Naive thymus-derived CD8-positive, alpha-beta T cell (primary cell): ENCODE measurements around the gene MGMT. TPM values are rescaled to one million over a fixed set of nuclear protein-coding genes. Genes with fewer than 3 reads are reported as not detected.

Source experiments
- ATAC-seq, 2 donors: fragments of 150-1000 bp; cut with Tn5 transposase in 1 of 2; sonication (Bioruptor Pico), chemical (Tn5 transposase) in 1 of 2; 1 replicate in 1 of 2; 2 replicates in 1 of 2; pipeline ENCODE4 v1.10.0; 2021; ENCODE audit warnings: mild to moderate bottlenecking in 2 of 2, moderate library complexity in 2 of 2
- POLR2A ChIA-PET: fragments of 350-600 bp; sonication (Branson Sonifier 250); formaldehyde crosslinking; loops from one replicate; lab custom pipeline; 2021; ENCODE audit warnings: antibody characterized with exemption; lab: Charles Lee
- DNase-seq, 10 donors: peaks; one replicate each; pipeline versions ENCODE4 v3.0.0 to v3.0.0-alpha.2; 2020 to 2022
- H3K27ac Mint-ChIP-seq, 10 donors: one replicate each; pipeline ENCODE4 v1.8.0; 2020 to 2022; ENCODE audit warnings: mild to moderate bottlenecking in 10 of 10, mixed read lengths in 10 of 10, moderate library complexity in 4 of 10, inconsistent platforms in 1 of 10
- H3K27me3 Mint-ChIP-seq, 5 donors: one replicate each; pipeline ENCODE4 v1.8.0; 2021 to 2022; ENCODE audit warnings: mixed read lengths in 5 of 5
- H3K36me3 Mint-ChIP-seq, 3 donors: one replicate each; pipeline ENCODE4 v1.8.0; 2020 to 2022; ENCODE audit warnings: mixed read lengths in 3 of 3, mild to moderate bottlenecking in 2 of 3, inconsistent platforms in 1 of 3
- H3K4me1 Mint-ChIP-seq, 4 donors: one replicate each; pipeline ENCODE4 v1.8.0; 2021 to 2022; ENCODE audit warnings: mixed read lengths in 4 of 4
- H3K4me3 Mint-ChIP-seq, 10 donors: one replicate each; pipeline ENCODE4 v1.8.0; 2020 to 2022; ENCODE audit warnings: mild to moderate bottlenecking in 10 of 10, mixed read lengths in 10 of 10, moderate library complexity in 6 of 10, inconsistent platforms in 1 of 10
- H3K9me3 Mint-ChIP-seq, 9 donors: one replicate each; pipeline ENCODE4 v1.8.0; 2020 to 2022; ENCODE audit warnings: mixed read lengths in 9 of 9, mild to moderate bottlenecking in 3 of 9, inconsistent platforms in 1 of 9, moderate library complexity in 1 of 9
- polyA plus RNA-seq, 3 donors: library from polyadenylated mRNA; unstranded; fragments of 300-500 nt; fragmentation: Illumina TruSeq; gene quantifications; one replicate each; pipeline ENCODE4 v1.2.3, GENCODE V29; 2021
- total RNA-seq, 8 experiments: library from RNA in 2 of 8; stranded (reverse) in 2 of 8; gene quantifications; one replicate each; pipeline ENCODE4 v1.2.3 and lab custom pipeline; 2021 to 2026

Gene MGMT
- total and polyA plus RNA-seq, 5 experiments from 2014 or later = 18.9 to 41.7 (median 32.2) TPM

DNA sequence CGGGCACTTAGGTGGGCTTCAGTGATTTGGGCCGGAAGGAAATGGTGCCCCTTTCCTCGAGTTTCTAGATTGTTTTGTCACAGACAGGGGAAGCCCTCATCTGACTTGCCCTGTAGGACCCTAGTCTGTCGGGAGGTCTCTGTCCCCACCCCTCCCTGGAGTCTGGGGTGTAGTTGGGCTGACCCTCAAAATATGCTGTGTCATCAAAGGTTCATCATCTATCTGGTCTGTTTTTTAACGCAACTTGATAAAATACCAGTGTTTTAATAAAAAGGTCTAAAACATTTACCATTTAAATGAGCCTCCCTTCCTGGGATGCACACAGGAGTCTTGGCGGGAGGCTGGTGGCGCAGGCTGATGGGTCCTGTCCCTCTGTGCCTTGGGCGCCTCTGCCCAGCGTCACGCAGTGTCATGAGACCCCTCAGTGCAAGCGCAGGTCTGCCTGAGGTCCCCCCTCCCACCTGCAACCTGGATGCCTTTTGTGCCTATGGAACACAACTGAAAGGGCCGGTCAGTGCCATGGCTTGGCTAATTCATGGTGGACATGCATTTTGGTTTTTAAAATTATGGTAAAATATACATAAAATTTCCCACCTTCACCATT, 146.4 kb downstream of the MGMT start:
- no peak for ATAC-seq
- no peak overlapping the region for H3K27ac Mint-ChIP-seq
- H3K27me3 Mint-ChIP-seq = no peaks in the 10 kb centered on the region
- peaks cover 0 to 10% (median 5%) of the 10 kb centered on the region in 4 donors for H3K4me1 Mint-ChIP-seq
- DNase-seq = no peak
- POLR2A ChIA-PET = no interaction called here
- H3K36me3 Mint-ChIP-seq = peaks cover 42 to 62% (median 46%) of the 10 kb centered on the region in 3 donors
- H3K4me3 Mint-ChIP-seq = no peak overlapping the region
- peaks cover 0 to 83% (median 26%) of the 10 kb centered on the region in 9 donors for H3K9me3 Mint-ChIP-seq

DNA sequence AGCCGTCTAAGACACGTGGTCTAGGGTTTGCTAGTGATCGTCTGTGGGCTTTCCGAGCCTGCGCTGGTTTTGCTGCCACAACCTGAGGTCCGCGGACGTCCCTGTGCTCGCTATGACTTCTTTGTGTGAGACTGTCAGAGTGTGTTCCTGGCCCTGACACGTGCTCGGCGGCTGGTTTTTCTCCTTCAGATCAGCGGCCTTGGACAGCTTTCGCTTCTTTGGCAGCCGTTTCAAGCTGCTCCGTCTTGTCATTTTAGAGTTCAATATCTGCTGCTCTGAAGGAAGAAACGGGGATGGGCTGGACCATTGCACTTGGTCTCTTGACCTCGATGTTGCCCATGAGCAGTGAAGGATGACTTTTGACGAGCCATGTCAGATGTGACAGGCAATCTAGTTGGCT, 147.3 kb downstream of the MGMT start:
- POLR2A ChIA-PET = no interaction called here
- no peak for ATAC-seq
- no peaks in the 10 kb centered on the region for H3K27me3 Mint-ChIP-seq
- peaks cover 0 to 85% (median 30%) of the 10 kb centered on the region in 9 donors for H3K9me3 Mint-ChIP-seq
- no peak for DNase-seq
- no peak overlapping the region for H3K27ac Mint-ChIP-seq
- peaks cover 38 to 64% (median 42%) of the 10 kb centered on the region in 3 donors for H3K36me3 Mint-ChIP-seq
- H3K4me3 Mint-ChIP-seq = no peak overlapping the region
- H3K4me1 Mint-ChIP-seq = peaks cover 0 to 10% (median 5%) of the 10 kb centered on the region in 4 donors

DNA sequence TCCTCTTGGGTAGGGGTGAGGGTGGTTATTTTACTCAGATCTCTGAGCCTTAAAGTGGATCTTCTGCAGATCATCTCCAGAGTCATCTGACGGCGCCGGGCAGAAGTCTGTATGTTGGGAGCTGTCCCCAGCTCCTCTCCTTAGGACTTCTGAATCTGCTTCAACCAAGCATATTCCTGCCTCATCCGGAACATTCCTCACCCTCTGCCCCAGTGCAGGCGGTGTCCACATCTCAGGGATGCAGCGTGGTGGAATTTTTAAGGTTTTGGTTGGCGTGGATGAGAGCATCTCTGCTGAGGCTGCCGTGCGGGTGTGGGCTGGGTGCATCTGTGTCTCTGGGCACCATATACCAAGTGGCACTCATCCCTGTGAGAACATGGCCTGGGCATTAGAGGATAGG, 148.3 kb downstream of the MGMT start:
- DNase-seq (no peak), ATAC-seq (no peak)
- Mint-ChIP-seq H3K4me3 (peak overlapping the region in 1 of 10 donors; percentile 33), H3K9me3 (peaks cover 1 to 89% (median 30%) of the 10 kb centered on the region in 9 donors), H3K36me3 (peaks cover 34 to 57% (median 46%) of the 10 kb centered on the region in 3 donors), H3K4me1 (peaks cover 0 to 10% (median 6%) of the 10 kb centered on the region in 4 donors), H3K27ac (peak overlapping the region in 1 of 10 donors; percentile 63), H3K27me3 (no peaks in the 10 kb centered on the region)
- POLR2A ChIA-PET = no interaction called here

DNA sequence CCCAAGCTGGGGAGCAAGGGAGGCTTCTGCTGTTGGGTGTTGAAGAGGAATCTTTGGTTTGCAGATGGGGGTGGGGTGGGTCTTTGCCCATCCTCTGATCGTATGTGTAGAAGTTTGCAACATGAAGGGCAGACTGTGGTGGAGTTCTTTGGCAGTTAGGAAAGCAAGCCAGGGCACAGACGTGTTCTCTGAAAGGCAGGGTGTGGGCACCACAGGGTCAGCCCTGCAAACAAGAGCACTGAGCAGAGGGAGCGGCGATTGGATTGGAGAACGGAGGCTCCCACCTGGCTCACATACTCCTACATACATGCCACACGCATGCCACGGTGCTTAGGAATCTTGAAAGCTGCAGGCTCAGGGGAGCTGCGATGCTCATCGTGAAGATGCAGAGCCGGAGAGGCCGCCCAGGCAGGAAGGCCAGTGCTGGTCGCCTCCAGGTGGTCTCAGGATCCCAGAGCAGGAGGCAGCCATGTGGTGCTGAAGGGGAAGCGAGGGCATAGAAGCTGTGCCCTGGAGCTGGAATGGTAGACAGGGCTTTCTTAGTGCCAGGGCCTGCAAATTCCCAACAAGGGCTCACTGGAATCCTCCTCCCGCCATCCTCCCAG, 149.0 kb downstream of the MGMT start:
- no peaks in the 10 kb centered on the region for H3K27me3 Mint-ChIP-seq
- peaks cover 1 to 89% (median 37%) of the 10 kb centered on the region in 9 donors for H3K9me3 Mint-ChIP-seq
- peak overlapping the region in 1 of 10 donors; percentile 33 for H3K4me3 Mint-ChIP-seq
- no peak for DNase-seq
- peaks cover 0 to 10% (median 7%) of the 10 kb centered on the region in 4 donors for H3K4me1 Mint-ChIP-seq
- no peak for ATAC-seq
- H3K27ac Mint-ChIP-seq = peak overlapping the region in 1 of 10 donors; percentile 75
- POLR2A ChIA-PET = no interaction called here
- H3K36me3 Mint-ChIP-seq = peaks cover 29 to 56% (median 47%) of the 10 kb centered on the region in 3 donors

DNA sequence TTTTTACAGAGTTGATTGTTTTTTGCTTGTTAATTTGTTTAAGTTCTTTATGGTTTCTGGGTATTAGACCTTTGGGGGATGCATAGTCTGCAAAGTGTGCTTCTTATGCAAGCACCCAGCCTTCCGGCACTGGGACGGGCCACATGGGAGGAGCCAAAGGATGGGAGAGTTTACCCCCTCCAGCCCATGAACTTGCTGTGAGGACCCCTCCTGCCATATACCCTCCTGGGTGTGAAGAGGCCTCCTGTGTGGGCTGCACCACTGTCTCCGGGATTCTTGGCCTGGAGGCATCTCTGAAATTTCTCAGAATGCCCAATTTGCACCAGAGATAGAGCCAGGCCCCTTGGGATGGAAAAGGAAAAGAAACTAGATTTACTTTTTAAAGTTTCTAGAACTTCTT, 150.7 kb downstream of the MGMT start:
- peaks cover 38 to 59% (median 42%) of the 10 kb centered on the region in 3 donors for H3K36me3 Mint-ChIP-seq
- H3K4me1 Mint-ChIP-seq = peaks cover 0 to 16% (median 14%) of the 10 kb centered on the region in 4 donors
- POLR2A ChIA-PET = no interaction called here
- no peak overlapping the region for H3K4me3 Mint-ChIP-seq
- H3K27me3 Mint-ChIP-seq = no peaks in the 10 kb centered on the region
- H3K27ac Mint-ChIP-seq = no peak overlapping the region
- H3K9me3 Mint-ChIP-seq = peaks cover 1 to 92% (median 37%) of the 10 kb centered on the region in 9 donors
- ATAC-seq (no peak), DNase-seq (no peak)

DNA sequence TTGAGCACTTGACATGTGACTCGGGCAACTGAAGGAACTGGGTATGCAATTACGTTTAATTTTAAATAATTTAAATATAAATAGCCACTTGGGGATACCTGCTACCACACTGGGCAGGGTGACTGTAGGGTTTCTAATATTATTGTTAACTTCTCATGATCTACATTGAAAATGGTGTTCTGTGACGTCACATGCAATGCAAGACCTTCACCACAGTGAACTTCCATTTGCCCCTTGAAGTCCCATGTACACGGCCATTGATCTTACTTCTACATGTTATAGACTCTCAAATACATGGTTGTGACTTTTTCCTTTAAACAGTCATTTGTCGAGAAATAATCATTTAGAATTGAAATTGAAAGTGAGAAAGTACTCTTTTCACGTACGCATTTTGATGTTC, 154.0 kb downstream of the MGMT start:
- POLR2A ChIA-PET = no interaction called here
- DNase-seq (no peak), ATAC-seq (no peak)
- Mint-ChIP-seq H3K4me1 (peaks cover 2 to 14% (median 9%) of the 10 kb centered on the region in 4 donors), H3K36me3 (peaks cover 26 to 54% (median 45%) of the 10 kb centered on the region in 3 donors), H3K9me3 (peaks cover 3 to 80% (median 37%) of the 10 kb centered on the region in 9 donors), H3K27ac (no peak overlapping the region), H3K27me3 (no peaks in the 10 kb centered on the region), H3K4me3 (no peak overlapping the region)

DNA sequence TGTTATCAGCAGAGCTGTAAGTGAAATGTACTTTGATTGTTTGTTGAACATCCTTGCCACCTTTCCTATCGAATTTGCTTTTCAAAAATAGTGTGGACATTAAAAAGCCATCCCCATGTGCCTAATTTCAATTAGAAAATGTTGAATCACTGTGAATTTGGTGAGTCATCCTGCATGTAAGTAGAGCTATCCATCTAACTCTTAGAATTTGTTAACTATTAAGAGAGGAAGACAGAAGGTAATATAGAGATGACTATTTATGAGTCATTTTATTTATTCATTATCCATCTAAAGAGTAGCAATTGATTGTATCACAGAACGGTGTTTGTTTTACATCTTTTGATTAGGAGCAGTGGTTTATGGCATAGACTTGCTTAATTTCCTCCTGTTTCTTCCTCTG, 154.7 kb downstream of the MGMT start:
- Mint-ChIP-seq H3K36me3 (peaks cover 24 to 56% (median 48%) of the 10 kb centered on the region in 3 donors), H3K27me3 (no peaks in the 10 kb centered on the region), H3K27ac (no peak overlapping the region), H3K4me1 (peaks cover 2 to 13% (median 9%) of the 10 kb centered on the region in 4 donors), H3K4me3 (no peak overlapping the region), H3K9me3 (peaks cover 3 to 81% (median 37%) of the 10 kb centered on the region in 9 donors)
- POLR2A ChIA-PET = no interaction called here
- ATAC-seq = no peak
- DNase-seq = no peak

DNA sequence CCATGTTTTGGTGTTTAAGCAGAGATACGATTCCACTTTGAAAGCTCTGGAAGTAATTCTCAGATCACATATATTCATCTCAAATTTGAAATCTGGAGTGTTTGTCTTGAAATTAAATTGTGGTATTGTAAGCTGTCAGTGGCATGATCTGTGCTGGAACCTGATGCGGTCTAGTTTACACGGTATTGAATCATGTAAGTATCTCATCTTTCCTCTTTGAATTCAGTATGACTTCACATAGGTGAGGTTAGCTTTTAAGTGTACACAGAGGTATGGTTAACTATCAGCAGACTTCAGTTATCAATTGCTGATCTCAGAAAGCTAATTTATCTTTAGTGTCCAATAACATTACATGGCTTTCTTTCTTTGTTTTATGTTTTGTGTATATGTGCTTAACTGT, 155.2 kb downstream of the MGMT start:
- Mint-ChIP-seq H3K27me3 (no peaks in the 10 kb centered on the region), H3K4me3 (no peak overlapping the region), H3K36me3 (peaks cover 25 to 54% (median 46%) of the 10 kb centered on the region in 3 donors), H3K27ac (no peak overlapping the region), H3K4me1 (peaks cover 6 to 18% (median 10%) of the 10 kb centered on the region in 4 donors), H3K9me3 (peaks cover 3 to 81% (median 31%) of the 10 kb centered on the region in 9 donors)
- POLR2A ChIA-PET = no interaction called here
- DNase-seq = no peak
- no peak for ATAC-seq

DNA sequence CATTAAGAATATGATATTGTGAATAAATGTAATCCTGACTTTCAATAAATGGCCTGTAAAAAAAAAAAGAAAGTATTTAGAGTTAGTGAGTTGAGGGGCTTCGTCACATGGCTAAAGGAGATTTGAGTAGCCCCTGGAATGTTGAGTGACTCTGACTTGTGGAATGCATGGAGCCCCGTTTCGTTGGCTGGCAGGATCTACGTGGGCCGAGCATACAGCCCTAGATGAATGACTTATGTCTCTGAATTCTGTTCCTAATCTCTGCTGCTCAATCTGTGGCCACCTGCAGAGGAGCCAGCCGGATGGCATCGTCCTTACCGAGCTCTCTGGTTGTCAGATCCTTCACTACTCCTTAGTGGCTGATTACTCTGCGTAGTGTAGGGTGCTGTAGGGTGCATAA, 155.7 kb downstream of the MGMT start:
- Mint-ChIP-seq H3K4me3 (no peak overlapping the region), H3K4me1 (peaks cover 10 to 22% (median 13%) of the 10 kb centered on the region in 4 donors), H3K9me3 (peaks cover 3 to 81% (median 30%) of the 10 kb centered on the region in 9 donors), H3K27ac (no peak overlapping the region), H3K36me3 (peaks cover 28 to 54% (median 46%) of the 10 kb centered on the region in 3 donors), H3K27me3 (no peaks in the 10 kb centered on the region)
- POLR2A ChIA-PET = no interaction called here
- ATAC-seq (no peak), DNase-seq (no peak)

DNA sequence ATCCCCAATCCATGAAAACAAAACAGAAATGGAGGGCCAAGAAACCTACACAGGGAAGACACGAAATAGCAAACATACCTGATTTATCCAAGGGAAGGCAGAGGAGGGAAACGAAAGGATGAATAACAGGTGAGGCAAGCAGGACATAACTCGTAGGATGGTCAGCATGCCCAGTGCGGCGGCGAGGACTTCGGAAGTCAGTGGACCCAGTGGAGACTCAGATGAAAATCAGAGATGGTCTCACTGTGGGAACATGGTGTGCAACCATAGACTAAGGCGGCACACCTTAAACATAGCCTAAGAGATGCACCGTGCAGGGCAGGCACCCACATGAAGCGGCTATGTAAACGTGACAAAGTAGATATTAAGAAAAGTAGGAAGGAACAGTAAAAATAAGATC, 157.5 kb downstream of the MGMT start:
- Mint-ChIP-seq H3K27me3 (no peaks in the 10 kb centered on the region), H3K27ac (no peak overlapping the region), H3K4me1 (peaks cover 8 to 23% (median 12%) of the 10 kb centered on the region in 4 donors), H3K9me3 (peaks cover 5 to 75% (median 36%) of the 10 kb centered on the region in 9 donors), H3K36me3 (peaks cover 35 to 64% (median 55%) of the 10 kb centered on the region in 3 donors), H3K4me3 (no peak overlapping the region)
- DNase-seq = no peak
- POLR2A ChIA-PET = no interaction called here
- no peak for ATAC-seq

DNA sequence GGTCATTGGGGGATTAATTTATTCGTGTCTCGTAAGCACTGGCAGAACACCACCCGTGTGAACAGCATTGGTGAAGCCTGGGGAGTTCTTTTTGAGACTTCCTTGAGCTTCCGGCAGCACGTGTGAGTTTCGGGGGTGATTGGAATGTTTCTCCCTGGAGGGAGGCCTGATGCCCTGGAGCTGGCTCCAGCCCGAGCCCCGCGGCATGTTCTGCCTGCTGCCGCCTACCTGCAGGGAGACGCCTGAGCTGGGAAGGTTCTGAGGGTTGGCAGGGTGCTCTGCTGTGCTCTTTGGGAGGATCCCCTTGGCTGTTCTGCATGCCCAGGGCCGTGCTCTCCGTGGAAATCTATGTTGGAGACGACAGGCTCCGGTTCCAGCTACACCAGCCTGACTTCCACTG, 159.3 kb downstream of the MGMT start:
- ATAC-seq (no peak), DNase-seq (no peak)
- Mint-ChIP-seq H3K36me3 (peaks cover 40 to 79% (median 58%) of the 10 kb centered on the region in 3 donors), H3K4me3 (no peak overlapping the region), H3K27me3 (no peaks in the 10 kb centered on the region), H3K27ac (no peak overlapping the region), H3K9me3 (peaks cover 0 to 77% (median 28%) of the 10 kb centered on the region in 9 donors), H3K4me1 (peaks cover 6 to 16% (median 11%) of the 10 kb centered on the region in 4 donors)
- POLR2A ChIA-PET = no interaction called here

DNA sequence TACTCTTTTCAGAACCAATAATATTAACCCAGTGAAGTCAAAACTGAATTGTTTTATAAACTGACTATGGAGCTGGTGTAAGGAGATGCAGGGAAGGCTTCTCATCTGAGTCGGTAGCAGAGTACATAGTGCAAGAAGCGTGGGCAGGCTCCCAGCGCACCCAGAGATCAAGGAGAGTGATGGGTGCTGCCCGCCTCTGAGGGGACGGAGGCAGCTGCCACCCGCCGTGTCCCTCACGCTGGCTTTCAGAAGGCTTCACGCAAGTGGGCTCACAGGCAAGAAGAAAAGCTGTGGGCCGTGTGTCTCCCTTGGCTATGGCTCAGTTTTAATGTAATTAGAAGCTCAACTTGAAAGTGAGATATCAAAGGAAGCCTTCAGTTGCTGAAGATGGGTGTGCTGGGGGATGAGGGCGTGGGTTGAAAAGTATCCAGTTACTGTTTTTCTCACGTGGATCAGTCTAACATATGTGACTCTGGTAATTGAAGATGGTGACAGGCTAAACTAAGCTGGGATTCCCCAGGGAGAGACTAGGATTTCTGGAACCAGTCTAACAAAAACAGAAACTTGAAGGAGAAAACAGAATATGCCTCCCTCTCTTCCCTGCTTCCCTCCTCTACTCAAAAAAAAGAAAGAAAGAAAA, 159.9 kb downstream of the MGMT start:
- peaks cover 3 to 13% (median 8%) of the 10 kb centered on the region in 4 donors for H3K4me1 Mint-ChIP-seq
- H3K36me3 Mint-ChIP-seq = peaks cover 36 to 77% (median 52%) of the 10 kb centered on the region in 3 donors
- peak overlapping the region in 3 of 10 donors; percentile 0 to 29 (median 2) for H3K27ac Mint-ChIP-seq
- peak overlapping the region in 4 of 10 donors; percentile 4 to 26 (median 18) for H3K4me3 Mint-ChIP-seq
- POLR2A ChIA-PET = no interaction called here
- no peaks in the 10 kb centered on the region for H3K27me3 Mint-ChIP-seq
- ATAC-seq = no peak
- no peak for DNase-seq
- peaks cover 0 to 72% (median 22%) of the 10 kb centered on the region in 9 donors for H3K9me3 Mint-ChIP-seq

DNA sequence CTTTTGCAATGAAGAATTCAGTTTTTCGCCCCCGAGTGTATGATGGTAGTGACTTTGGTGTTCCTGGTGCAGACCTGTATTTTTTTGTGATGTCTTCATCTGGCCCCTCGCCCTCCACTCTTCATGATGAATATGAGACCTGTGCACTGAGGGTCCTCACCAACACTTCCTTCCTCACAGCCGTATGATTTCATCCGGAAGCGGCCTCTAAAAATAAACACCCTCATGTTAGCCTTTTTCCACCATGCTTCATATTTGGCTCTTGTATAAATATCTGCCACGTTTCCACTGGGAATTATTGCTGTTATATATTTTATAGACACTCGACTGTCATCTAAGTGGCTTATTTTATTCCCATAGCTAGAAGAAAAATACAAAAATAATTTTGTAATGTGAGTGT, 160.4 kb downstream of the MGMT start:
- peak overlapping the region in 3 of 10 donors; percentile 4 to 23 (median 15) for H3K4me3 Mint-ChIP-seq
- H3K9me3 Mint-ChIP-seq = peaks cover 4 to 71% (median 21%) of the 10 kb centered on the region in 9 donors
- peaks cover 35 to 77% (median 53%) of the 10 kb centered on the region in 3 donors for H3K36me3 Mint-ChIP-seq
- DNase-seq (no peak), ATAC-seq (no peak)
- H3K4me1 Mint-ChIP-seq = peaks cover 3 to 13% (median 8%) of the 10 kb centered on the region in 4 donors
- no peaks in the 10 kb centered on the region for H3K27me3 Mint-ChIP-seq
- POLR2A ChIA-PET = no interaction called here
- peak overlapping the region in 2 of 10 donors; percentile 2 to 29 for H3K27ac Mint-ChIP-seq
